ENCODE measurements around the gene BRI3. TPM values are rescaled to one million over a fixed set of nuclear protein-coding genes. Genes with fewer than 3 reads are reported as not detected.

Gene BRI3
- total RNA-seq, 1 donor from 2014 or later = 13.3 TPM

Other genes starting within 250 kb of the BRI3 start
- 17.4 TPM for gene LMTK2, start 174.8 kb upstream of the BRI3 start, total RNA-seq
- gene BHLHA15, start 70.2 kb upstream of the BRI3 start, total RNA-seq = 3.2 TPM
- 42.3 TPM for gene TECPR1, start 29.5 kb upstream of the BRI3 start, total RNA-seq
- 6.5 TPM for gene BAIAP2L1, start 119.4 kb downstream of the BRI3 start, total RNA-seq

All from tongue (tissue), 1 donor.